ENCODE measurements around the gene ADAM10. TPM values are rescaled to one million over a fixed set of nuclear protein-coding genes. Genes with fewer than 3 reads are reported as not detected.
A peak's percentile ranks its signal among the peaks of the same experiment; 100 is the strongest.

Gene ADAM10
- total RNA-seq, 1 donor from 2014 or later, result 190 TPM

DNA sequence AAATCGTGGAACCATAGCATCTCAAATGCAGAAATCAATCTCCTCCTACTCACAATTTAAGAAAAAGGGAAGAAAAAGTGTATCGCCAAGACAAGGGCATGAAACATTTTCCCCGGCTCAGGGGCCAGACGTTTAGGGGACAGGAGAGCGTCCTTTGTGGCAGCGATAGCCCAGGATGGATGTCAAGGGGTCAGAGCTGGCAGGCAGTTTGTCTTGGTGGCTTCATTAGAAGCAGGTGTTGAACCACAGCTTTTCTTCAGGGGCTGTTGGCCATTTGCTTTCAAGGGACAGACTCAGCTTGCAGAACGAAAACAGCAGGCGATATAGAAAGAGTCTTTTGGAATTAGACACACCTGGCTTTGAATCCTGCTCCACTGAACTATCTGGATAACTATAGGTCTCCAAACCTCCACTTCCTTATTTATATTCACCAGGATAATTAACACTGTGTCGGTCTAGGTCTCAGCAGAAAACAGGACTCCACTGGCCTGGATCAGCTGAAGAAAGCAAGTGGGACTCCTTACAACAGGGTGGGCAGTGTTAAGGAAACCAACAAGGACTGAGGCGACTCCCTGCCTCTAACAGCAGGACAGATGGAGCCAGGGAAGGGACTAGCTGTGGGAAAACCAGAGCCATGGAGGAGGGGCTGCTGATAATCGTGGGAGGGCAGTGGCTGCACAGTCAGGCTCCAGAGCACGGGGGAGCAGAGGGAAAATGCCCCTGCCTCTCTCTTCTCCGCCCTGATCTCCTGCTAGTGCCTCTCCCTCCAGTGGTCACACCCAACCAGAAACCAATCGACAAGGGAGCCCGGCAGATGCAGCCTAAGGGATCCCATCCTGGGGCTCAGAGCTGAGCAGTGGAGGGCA lies 194.1 kb downstream of the ADAM10 start:
- no peak overlapping the region for H3K27ac Mint-ChIP-seq
- no peak for TF ChIP-seq CTCF (IDR thresholded peaks at IDR 0.05; ENCODE audit: unreplicated experiment)
- H3K4me1 Mint-ChIP-seq, result peaks cover 34% of the 10 kb centered on the region
- peaks cover 8% of the 10 kb centered on the region for H3K9me3 Mint-ChIP-seq
- H3K36me3 Mint-ChIP-seq, result no peaks in the 10 kb centered on the region
- peak in 1 of 2 experiments; percentile 36 for DNase-seq (ENCODE audit: low spot score in 2 of 2, unreplicated experiment in 2 of 2)
- no peaks in the 10 kb centered on the region for H3K27me3 Mint-ChIP-seq (ENCODE audit: low read depth)
- H3K4me3 Mint-ChIP-seq, result no peak overlapping the region

DNA sequence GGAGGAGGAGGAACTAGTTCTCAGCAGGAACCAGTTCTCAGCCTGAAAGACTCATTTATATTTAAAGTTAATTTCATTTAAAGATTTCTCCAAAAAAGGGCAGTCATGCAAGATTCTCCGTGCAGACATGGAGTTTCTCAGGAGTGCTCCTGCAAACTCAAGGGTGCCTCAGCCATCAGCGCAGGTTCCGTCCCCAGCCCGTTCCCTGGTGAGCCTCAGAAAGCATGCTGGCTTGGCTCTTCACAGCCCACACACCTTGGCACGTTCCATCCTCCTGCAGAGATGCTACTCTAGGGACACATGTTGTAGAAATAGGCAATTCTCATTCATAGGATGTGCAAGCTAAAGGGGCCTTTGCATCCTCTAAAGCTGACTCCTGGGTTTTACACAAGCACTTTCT lies 194.7 kb downstream of the ADAM10 start:
- H3K27ac Mint-ChIP-seq, result no peak overlapping the region

GRCh38 chr15:58553365-58553918 lies 196.1 kb downstream of the ADAM10 start:
- Mint-ChIP-seq H3K4me1 (peaks cover 48% of the 10 kb centered on the region), H3K36me3 (no peaks in the 10 kb centered on the region), H3K4me3 (no peak overlapping the region), H3K27ac (peak overlapping the region; percentile 71), H3K27me3 (ENCODE audit: low read depth) (no peaks in the 10 kb centered on the region), H3K9me3 (no peaks in the 10 kb centered on the region)
- no peak for DNase-seq (ENCODE audit: low spot score in 2 of 2, unreplicated experiment in 2 of 2)
- TF ChIP-seq CTCF (IDR thresholded peaks at IDR 0.05; ENCODE audit: unreplicated experiment), result no peak

More for the DNA sequence above, 194.7 kb downstream of the ADAM10 start:
- no peaks in the 10 kb centered on the region for H3K36me3 Mint-ChIP-seq
- H3K9me3 Mint-ChIP-seq, result peaks cover 8% of the 10 kb centered on the region
- no peak overlapping the region for H3K4me3 Mint-ChIP-seq
- peaks cover 37% of the 10 kb centered on the region for H3K4me1 Mint-ChIP-seq
- no peaks in the 10 kb centered on the region for H3K27me3 Mint-ChIP-seq (ENCODE audit: low read depth)
- DNase-seq (ENCODE audit: low spot score in 2 of 2, unreplicated experiment in 2 of 2), result peak in 1 of 2 experiments; percentile 19
- no peak for TF ChIP-seq CTCF (IDR thresholded peaks at IDR 0.05; ENCODE audit: unreplicated experiment)

DNA sequence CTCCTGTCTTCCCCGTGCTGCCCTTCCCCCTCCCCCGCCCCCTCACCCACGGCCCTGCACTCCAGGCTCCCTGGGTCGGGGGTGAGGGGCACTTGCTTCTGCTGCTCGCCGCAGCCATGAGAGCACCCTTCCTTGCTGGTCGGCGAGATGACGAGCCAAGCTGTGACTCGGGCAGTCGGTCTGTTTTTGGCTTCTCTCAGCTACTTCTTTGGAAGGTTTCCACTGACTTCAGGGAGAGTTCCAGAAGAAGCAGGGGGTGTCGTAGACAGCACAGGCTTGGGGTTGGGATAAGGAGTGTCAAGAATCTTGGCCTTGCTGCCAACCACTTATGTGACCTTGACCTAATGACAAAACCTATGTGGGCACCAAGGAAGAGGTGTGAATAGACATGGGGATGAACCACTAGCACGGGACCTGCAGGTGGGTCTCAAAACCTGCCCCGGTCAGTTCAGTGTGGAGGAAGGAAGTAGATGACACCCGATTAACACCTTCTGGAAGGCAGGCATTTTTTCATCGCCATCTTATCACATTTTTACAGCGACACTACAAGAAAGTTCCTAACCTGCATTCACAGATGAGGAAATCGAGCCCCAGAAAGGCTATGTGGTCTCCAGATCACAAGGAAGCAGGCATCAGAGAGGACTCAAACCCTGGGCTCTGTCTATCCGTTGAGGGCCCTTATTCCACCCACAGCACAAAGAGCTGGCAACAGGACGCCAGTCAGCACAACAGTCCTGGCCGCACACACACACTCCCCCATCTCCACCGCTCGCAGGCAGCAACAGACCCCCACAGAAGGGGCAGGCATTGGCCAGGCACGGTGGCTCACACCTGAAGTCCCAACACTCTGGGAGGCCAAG lies 196.8 kb downstream of the ADAM10 start:
- no peak for TF ChIP-seq CTCF (IDR thresholded peaks at IDR 0.05; ENCODE audit: unreplicated experiment)
- Mint-ChIP-seq H3K9me3 (no peaks in the 10 kb centered on the region), H3K4me1 (peaks cover 48% of the 10 kb centered on the region), H3K27ac (peak overlapping the region; percentile 87), H3K27me3 (ENCODE audit: low read depth) (no peaks in the 10 kb centered on the region), H3K4me3 (no peak overlapping the region), H3K36me3 (no peaks in the 10 kb centered on the region)
- DNase-seq (ENCODE audit: low spot score in 2 of 2, unreplicated experiment in 2 of 2), result peak in 1 of 2 experiments; percentile 30

DNA sequence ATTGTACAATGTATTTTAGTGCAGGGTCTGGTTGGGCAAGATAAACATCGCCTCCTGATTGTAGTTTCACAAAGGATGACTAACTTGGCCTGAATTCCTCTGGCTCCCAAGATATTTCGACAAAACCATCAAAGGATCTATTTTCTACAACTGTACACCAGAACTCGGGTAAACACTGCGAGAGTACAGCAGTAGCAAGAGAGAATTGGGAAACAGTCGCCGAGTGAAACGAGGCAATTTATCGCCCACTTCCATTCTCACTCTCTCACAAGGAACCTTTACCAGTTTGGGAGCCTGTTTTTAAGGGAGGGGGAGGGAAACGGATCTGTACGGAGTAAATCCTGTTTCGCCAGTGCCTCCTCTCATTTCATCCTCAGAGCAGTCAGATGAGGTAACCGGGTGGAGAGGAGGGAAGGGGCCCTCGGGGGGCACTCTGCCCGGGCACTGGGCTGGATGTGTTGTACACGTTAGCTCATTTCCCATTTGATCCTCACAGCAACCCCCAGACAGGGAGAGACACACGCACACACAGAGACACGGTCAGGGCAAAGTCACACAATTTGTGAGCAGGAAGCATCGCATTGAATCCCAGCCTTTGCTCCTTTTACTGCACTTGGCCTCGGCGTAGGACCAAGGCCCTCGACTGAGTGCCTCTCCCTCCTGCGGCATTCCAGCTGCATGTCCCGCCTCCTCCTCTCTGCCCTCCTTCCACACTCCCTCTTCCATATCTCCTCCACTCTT lies 197.6 kb downstream of the ADAM10 start:
- Mint-ChIP-seq H3K36me3 (no peaks in the 10 kb centered on the region), H3K27ac (peak overlapping the region; percentile 87), H3K27me3 (ENCODE audit: low read depth) (no peaks in the 10 kb centered on the region), H3K4me3 (peak overlapping the region; percentile 24), H3K9me3 (no peaks in the 10 kb centered on the region), H3K4me1 (peaks cover 50% of the 10 kb centered on the region)
- TF ChIP-seq CTCF (IDR thresholded peaks at IDR 0.05; ENCODE audit: unreplicated experiment), result no peak
- DNase-seq (ENCODE audit: low spot score in 2 of 2, unreplicated experiment in 2 of 2), result peak in 1 of 2 experiments; percentile 39
